OCI-LY7 (cell line): ENCODE results near the gene NBL1.

Experiments used
- CTCF ChIP-seq: fragments of 200-600 bp; sonication (generic); conservative IDR thresholded peaks from 2 replicates; pipeline ENCODE4 v1.5.1; 2014; ENCODE audit warnings: mild to moderate bottlenecking, antibody characterized with exemption, low read length, moderate library complexity, mixed read lengths
- EZH2phosphoT487 ChIP-seq: fragments of 200-600 bp; sonication (generic); IDR thresholded peaks from 2 replicates; pipeline ENCODE4 v1.6.1; 2018; ENCODE audit warnings: low read depth, borderline replicate concordance, mild to moderate bottlenecking, mixed run types, antibody characterized with exemption, low read length, moderate library complexity, mixed read lengths

GRCh38 chr1:19655718-19656080 is 11.6 kb downstream of the NBL1 start:
- TF ChIP-seq CTCF (no peak), EZH2phosphoT487 (no peak)
